Measurements from ENCODE around the gene CSH1.

GRCh38 chr17:63926164-63926563, 29.8 kb upstream of the CSH1 start:
- TF ChIP-seq CTCF (conservative IDR thresholded peaks at IDR 0.05; ENCODE audit: low read depth in 2 of 2) (no peak), EZH2phosphoT487 (IDR thresholded peaks at IDR 0.05; ENCODE audit: unreplicated experiment) (no peak), POLR2AphosphoS5 (IDR thresholded peaks at IDR 0.05; ENCODE audit: low read depth) (no peak), CREB1 (CRISPR knock-in tag; IDR thresholded peaks at IDR 0.05; ENCODE audit: low read depth) (no peak), EZH2 (IDR thresholded peaks at IDR 0.05; ENCODE audit: low read depth, unreplicated experiment) (no peak), REST (IDR thresholded peaks at IDR 0.05; ENCODE audit: unreplicated experiment) (no peak), NANOG (IDR thresholded peaks at IDR 0.05; ENCODE audit: borderline replicate concordance) (no peak), JUNB (IDR thresholded peaks at IDR 0.05; ENCODE audit: unreplicated experiment) (no peak), ZNF114 (CRISPR knock-in tag; IDR thresholded peaks at IDR 0.05) (no peak), ETS1 (IDR thresholded peaks at IDR 0.05) (no peak), ZNF462 (CRISPR knock-in tag; IDR thresholded peaks at IDR 0.05) (no peak)

Measured in GM23338 (cell line).